Activated gamma-delta T cell (primary cell): Measurements from ENCODE around the gene OSBPL5.

Experiments
- DNase-seq: peaks from one replicate; lab custom pipeline; 2025; lab: John Stamatoyannopoulos, UW

The OSBPL5 gene

DNA sequence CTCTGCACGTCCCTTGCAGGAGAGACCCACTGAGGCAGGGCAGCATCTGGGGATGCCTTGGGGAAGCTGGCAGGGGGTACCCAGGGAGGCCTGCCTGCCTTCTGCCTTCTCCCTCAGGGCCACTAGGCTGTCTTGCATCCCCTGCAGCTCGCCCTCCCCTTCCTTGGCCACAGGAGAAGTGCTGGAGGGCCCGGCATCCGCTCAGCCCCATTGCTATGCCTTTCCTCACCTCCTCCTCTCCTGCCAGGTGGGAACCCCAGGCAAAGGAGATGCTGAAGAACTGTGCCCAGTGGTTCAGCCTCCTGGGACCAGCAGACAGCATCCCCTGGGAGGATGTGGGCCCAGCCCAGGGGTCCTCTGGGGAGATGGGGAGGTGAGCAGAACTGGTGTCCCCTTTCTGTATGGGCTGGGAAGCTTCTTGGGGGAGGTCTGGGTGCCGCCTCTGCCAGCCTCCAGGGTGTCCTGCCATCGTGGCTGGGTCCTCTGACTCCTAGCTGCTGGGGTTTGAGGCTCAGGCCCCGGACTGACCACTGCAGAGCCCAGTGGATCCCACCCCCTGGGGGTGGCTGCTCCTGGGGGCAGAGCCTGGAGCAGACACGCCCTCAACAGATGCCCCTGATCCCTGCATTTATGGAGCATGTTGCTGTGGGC, 32.9 kb upstream of the OSBPL5 start:
- no peak for DNase-seq

DNA sequence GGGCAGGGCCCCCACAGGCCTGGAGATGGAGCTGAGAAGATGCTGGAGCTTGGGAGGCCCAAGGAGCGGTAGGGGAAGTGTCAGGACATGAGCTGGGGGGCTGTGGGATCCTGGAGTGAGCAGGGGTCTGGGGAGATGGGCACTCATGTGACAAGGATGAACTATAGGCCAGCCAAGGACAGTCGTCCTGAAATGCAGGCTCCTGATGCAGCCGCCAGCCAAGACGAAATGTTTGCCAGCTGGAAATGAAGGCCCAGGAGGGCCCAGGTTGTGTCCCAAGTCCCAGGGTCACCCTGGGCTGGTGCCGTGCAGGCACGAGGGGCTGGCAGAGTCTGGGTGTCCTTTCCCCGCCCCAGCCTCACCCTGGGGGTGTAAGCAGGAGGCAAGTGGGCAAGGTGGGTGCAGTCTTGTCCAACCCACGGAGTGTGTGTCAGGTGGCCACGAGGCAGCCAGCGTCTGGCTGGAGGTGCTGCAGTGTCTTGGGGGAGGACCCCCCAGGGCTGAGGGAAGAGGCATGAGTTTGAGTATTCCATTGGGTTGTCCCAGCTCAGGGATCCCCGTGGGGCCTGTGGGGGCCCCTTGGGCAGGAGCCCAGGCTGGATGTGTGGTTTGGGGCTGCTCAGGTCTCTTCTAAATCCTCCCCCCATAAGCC, 32.1 kb upstream of the OSBPL5 start:
- DNase-seq = no peak

DNA sequence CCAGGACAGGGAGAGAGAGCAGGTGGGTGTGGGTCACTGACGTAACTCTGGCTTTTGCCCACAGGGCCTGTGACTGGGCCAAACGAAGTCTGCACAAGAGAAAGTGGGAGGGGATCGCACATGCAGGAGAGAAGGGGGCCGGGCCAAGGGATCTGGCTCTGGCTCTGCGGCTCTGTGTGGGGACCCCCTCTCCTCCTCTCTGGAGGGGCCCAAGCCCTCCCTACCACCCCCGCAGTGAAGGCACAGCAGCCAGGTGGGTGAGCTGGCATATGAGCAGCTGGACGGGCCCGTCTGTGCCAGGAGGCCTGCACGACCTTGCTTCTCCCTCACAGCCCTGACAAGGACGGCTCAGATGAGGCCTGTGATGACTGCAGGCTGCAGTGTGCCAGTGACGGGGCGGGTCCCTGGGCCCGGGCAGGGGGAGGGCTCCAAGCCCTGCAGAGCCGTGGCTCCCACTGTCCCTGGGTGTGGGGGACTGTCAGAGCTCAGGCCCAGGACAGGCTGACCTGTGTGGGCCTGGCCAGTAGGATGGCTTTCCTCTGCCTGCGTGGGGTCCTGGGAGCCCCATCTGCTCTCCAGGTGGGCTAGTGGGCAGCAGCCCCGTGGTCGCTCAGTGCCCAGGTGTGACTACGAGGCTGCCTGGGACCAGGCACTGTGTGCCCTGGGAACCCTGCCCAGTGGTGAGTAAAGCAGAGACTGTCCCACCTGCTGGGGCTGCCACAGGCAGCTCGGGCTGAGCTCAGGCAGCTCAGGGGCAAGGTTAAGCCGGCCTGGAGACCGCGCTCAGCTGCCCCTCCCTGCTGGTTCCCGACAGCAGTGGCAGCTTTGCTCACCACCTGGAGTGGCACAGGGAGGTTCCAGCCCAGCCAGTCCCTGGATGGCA, 31.3 kb upstream of the OSBPL5 start:
- no peak for DNase-seq

DNA sequence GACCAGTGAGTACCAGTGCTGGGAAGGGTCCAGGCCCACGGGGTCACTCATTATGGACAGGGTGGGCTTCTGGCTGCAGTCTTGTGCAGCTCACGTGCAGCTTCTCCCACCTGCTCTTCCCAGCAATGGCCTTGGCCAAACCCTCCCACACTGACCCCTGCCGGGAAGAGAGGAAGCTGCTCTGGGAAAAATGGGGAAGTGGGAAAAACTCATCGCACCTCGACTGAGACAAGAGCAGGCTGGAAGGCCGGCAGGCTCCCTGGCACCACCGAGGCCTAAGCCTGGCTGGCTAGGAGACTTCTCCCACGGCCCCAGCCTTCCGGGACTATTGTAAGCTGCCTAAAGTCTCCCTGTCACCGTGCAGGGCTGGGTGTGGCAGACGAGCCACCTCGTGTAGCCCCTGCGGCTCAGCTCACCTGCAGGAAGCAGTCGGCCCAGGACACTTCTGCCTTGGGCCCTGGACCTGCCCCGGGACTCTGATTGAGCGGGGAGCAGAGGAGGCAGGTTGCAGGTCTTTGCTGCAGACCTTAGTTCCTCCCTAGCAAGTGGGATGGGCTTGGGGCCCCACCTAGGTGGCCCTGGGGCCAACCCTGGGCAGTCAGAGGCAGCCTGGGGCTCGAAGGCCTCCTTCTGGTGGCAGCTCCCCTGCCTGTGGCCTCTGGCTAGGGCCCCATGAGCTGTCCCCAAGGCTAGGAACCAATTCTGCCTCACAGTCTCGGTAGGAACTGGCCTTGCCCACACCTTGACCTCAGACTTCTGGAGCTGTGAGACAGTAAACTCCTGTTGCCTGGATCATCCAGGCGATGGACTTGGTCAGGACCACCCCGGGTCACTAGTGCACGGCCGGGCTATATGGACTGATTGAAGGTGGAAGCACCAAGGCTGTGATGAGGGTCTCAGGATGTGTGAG, 30.4 kb upstream of the OSBPL5 start:
- no peak for DNase-seq

DNA sequence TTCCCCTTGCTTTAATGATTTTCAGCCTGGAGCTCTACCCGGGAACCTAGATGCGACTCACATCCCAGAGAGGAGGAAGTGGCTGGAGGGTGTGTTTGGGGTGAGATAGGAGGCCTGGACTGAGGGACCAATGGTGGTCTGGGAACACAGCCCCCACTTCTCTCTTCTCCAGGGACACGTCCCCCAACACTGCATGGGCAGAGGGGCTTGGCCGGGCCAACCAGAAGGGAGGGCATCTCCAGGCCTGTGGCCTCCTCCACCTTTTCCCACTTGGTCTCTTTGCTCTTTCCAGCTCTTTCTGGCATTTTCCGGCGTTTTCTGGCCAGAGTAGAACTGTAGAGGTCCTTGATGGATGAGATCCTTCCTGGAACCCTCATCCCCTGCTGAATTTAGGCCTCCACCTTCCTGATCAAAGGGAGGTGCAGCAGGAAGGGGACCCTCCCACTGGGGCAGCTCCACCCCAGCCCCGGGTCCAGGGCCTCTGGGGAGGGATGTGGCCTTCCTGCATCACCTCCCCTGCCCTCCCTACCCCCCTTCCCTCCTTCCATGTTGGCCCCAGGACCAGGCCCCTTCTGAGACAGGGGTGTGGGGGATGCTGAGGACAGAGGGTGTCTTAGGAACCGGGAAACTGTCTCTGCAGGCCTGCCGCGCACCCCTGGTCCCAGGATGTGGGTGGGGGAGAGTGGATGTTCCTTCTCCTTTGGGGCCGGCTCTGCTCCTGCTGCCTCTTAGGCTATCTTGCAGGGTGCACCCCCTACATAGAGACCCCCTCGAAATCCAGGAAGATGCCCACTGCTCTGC, 29.1 kb upstream of the OSBPL5 start:
- no peak for DNase-seq

DNA sequence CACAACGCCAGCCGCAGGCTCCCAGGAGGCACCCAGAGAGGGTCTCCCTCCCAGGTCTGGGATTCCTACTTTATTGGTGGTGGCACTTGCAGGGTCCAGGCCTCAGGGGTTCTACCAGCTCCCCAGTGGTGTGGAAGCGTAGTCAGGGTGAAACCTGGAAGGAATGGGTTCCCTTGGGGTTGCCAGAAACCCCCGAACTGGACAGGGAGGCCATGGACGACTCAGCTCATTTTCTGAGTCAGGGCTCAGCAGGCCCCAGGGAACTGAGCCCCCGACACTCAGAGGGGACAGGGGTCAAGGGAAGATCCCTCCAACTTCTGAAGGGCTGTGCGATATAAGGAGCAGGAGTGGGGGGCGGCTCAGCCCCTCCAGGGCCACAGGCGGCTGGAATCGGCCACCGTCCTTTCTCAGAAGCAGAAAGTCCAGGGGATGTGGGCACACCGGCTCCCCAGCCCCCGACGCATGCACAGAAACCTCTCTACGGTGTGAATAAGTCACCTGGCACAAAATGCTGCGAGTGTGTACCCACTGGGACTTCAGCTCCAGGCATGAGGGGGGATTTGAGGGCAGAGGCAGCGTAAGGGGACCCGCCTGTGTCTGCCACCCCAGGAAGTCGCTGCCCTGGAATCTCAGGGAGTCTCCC, 28.4 kb upstream of the OSBPL5 start:
- no peak for DNase-seq

DNA sequence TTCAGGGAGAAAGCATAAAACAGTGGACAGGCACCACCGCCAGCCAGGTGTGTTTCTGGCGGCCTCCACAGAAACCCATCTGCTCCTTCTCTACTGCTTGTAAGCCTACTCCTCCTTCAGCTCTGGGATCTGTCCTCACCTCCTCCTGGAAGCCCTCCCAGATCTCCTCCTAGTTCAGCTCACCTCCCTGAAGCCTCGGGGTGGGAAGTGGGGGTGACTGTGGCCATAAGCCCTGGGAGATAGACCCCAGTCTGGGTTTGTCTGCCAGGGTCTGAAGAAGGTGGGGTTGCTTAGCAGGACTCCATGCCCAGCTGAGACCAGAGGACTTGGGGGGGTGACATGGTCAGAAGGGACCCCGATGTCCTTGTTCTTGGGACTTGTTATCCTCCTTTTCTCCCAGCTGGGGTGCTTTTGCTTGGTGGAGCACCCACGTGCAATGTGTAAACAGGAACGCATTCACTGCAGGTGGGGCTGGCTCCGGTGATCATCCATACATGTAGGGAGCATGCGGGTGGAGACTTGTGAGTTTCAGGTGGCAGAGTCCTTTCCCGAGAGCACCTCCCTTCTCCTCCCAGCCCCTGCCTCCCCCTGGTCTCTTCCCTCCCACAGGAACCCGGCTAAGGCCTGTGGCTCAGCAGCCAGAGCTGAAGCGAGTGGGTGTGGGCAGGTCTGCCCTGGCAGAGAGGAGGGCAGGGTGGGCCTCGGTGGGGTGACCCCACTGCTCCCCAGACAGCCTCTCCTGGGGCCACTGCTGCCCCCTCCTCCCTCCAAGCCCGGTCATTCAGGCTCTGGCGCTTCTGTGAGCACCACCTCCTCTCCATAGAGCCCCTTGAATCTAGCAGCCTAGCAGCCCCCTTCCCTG, 27.6 kb upstream of the OSBPL5 start:
- DNase-seq = no peak

DNA sequence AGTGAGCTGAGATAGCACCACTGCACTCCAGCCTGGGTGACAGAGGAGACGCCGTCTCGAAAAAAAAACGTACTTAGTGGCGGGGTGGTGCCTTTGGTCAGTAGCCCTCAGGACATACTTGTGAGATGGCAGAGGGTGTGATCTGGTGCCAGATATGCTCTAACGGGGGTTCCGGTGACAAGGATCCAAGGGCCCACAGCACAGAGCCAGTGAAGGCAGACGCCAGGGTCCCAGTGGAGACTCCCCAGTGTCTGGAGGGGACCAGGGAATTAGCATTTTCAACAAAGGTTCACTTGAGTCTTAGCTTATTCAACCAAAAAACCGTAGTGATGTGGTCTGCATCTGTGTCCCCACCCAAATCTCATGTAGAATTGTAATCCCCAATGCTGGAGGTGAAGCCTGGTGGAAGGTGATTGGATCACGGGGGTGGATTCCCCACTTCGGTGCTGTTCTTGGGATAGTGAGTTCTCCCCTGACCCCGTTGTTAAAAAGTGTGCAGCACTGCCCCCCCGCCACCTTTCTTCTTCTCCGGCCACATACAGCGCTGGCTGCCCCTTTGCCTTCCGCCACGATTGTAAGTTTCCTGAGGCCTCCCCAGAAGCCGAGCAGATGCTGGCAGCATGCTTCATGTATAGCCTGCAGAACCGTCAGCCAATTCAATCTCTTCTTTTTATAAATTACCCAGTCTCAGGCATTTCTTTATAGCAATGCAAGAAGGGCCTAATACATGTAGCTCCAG, 26.6 kb upstream of the OSBPL5 start:
- no peak for DNase-seq

DNA sequence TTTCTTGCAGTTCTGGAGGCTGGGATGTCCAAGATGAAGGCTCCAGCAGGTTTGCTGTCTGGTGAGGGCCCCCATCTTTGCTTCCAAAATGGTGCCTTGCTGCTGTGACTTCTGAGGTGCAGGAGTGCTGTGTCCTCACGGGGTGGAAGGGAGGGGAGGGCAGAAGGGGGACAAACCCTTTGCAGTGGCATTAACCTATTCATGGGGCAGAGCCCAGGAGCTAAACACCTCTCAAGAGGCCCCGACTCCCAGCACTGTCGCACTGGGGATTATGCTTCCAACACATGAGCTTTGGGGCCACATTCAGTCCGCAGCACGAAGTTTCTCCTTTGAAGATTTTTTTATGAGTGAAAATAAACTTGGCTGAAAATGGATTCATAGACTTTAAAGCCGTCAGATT, 25.5 kb upstream of the OSBPL5 start:
- no peak for DNase-seq

DNA sequence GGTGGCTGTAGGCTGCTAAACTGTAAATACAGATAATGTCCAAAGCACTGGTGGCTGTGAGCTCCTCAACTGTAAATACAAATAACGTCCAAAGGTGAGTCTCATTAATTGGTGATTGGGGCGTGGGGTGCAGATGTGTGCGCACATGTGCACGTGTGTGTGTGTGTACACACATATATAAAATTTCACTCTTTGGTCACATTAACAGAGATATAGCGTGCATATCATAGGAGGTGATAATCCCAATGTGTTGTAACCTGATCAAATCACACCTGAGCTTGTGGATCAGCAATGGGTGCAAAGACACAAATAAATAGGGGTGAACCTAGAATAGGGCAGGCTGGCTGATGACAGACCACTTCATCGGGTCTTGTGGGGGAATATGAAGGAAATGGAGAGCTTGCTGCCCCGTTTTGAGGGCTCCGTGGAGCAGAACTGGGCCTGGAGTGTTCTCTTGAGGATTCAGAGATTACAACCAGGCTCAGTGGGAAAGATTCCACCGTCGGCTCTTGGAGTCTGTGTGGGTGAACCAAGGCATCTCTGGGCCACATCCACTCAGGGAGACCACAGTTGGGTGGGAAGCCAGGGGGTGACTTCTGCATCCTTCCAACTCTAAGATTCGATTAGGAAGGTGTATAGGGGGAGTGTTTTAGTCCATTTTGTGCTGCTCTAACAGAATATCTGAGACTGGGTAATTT, 24.9 kb upstream of the OSBPL5 start:
- DNase-seq = no peak

DNA sequence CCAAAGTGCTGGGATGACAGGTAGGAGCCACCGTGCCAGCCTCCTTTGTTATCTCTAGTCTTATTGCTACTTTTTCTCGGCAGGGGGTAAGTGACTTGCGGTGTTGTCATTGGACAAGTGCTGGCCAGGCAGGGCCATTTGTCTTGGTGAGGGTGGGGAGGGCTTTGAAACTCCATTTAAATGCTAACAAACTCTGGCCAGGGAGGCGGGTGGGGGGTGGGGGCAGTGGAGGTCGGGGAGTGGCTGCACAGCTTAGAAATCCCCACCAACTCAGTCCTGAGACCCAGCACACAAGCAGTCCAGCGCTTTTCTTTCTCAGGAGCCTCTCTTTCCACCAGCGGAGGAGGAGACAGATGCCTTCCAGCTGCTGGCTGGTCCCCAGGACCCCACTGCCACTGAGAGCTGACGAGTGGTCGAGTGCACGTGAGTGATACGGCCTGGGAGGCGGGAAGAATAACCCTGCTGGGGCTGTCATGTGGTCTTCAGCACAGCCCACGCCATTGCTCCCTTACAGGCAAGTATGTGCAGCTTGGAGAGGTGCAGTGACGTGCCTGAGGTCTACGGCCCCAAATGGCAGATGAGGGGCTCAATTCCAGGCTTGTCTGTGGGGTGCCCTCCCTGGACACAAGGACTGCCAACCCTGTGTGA, 24.2 kb upstream of the OSBPL5 start:
- DNase-seq = no peak

DNA sequence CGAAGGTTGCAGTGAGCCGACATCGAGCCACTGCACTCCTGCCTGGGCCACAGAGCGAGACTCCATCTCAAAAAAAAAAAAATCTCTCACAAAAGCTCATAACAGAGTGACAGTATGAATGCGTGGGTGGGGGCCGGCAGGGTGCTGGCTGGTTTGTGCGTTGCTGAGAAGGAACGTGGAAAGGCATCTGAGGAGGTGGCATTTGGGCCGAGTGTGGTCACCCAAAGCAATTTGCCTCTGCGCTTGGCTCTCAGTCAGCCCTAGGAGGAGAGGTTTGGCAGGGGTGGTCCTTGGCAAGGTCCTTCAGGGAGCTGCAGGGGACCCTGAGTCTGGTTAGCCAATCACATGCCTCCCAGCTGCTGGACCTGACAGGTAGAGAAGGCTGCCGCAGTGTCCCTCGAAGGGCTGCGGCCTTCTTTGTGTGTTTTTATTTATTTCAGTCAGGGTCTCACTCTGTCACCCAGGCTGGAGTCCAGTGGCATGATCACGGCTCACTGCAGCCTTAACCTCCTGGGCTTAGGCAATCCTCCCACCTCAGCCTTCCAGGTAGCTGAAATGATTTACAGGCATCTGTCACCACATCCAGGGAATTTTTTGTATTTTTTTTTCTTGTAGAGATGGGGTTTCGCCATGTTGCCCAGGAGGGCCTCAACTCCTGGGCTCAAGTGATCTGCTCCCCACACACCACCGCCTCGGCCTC, 23.5 kb upstream of the OSBPL5 start:
- DNase-seq = no peak

DNA sequence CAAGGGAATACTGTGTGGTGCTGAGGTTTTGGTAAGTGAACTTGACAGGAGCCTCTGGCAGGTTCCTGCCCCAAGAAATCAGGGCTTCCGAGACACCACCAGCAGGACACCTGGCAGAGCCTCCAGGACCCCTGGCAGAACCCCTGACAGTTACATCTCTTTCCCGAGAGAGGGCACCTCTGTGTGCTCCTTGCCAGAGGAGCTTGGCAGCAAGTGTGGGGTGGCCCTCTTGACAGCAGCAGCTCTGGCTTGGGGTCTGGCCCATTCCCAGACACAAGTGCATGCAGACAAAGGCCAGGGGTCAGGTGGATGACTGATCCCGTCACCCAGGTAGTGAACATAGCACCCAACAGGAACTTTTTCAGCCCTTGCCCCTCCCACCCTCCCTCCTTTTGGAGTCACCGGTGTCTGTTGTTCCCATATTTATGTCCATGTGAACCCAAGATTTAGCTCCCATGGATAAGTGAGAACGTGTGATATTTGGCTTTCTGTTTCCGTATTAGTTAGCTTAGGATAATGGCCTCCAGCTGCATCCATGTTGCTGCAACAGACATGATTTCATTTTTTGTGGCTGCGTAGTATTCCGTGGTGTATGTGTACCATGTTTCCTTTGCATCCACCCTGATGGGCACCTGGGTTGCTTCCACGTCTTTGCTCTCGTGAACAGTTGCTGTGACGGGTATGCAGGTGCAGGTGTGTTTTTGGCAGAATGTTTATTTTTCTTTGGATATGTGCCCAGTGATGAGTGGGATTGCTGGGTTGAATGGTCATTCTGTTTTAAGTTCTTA, 21.2 kb upstream of the OSBPL5 start:
- no peak for DNase-seq

DNA sequence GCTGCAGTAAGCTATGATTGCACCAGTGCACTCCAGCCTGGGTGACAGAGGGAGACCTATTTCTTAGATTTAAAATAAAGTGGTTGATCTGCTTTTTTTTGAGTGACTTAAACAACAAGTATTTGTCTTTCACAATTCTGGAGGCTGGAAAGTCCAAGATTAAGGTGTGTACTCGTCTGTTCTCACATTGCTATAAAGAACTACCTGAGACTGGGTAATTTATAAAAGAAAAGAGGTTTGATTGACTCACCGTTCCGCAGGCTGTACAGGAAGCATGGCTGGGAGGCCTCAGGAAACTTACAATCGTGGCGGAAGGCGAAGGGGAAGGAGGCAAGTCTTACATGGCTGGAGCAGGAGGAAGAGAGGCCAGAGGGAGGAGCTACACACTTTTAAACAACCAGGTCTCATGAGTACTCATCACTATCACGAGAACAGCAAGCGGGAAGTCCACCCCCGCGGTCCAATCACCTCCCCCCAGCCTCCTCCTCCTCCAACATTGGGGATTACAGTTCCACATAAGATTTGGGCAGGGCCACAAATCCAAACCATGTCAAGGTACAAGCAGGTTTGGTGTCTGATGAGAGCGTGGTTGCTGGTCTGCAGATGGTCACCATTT, 19.7 kb upstream of the OSBPL5 start:
- DNase-seq = no peak

DNA sequence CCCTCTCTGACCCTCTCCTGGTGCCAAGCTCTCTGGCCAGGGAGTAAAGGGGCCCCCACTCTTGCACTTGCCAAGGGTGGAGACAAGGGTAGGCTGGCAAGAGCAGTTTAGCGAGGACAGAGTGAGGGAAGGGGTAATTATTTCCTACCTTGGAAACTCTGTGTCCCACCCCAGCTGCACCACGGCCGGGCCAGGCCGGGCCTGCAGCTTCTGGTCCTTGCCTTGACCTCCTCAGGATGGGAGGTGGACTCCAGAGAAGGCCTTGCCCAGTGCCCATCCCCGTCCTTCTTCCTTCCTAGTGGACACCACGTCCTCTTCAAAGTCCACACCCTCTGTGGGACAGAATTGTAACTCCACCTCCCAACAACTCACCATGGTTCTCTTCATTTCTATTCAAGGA, 18.4 kb upstream of the OSBPL5 start:
- DNase-seq = no peak

DNA sequence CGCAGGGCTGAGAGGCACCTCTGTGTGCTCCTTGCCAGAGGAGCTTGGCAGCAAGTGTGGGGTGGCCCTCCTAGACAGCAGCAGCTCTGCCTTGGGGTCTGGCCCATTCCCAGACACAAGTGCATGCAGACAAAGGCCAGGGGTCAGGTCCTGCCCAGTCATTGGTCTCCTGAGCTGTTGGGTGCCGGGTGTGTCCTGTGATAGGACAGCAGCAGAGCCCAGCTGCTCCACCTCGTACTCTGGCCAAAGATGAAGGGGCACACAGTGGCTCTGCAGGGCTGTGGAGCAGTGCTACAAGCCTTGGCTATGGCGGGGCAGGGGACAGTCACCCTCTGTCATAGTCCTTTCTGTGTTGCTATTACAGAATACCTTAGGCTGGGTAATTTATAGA, 17.3 kb upstream of the OSBPL5 start:
- no peak for DNase-seq
